ENCODE results near the gene SEC23B. TPM values are rescaled to one million over a fixed set of nuclear protein-coding genes. Genes with fewer than 3 reads are reported as not detected.

The SEC23B gene
- total and polyA plus RNA-seq, 2 experiments from 2014 or later: 27.2 to 66.6 TPM

GRCh38 chr20:18541741-18542140, 34.0 kb downstream of the SEC23B start:
- TF ChIP-seq JUNB (IDR thresholded peaks at IDR 0.05; ENCODE audit: unreplicated experiment) (no peak), ETS1 (IDR thresholded peaks at IDR 0.05) (no peak), CREB1 (CRISPR knock-in tag; IDR thresholded peaks at IDR 0.05; ENCODE audit: low read depth) (no peak), ZNF331 (CRISPR knock-in tag; IDR thresholded peaks at IDR 0.05; ENCODE audit: low read depth) (no peak), POLR2AphosphoS5 (IDR thresholded peaks at IDR 0.05; ENCODE audit: low read depth) (no peak)
- DNase-seq (ENCODE audit: low spot score) (no peak), ATAC-seq (no peak)
- Mint-ChIP-seq H3K36me3 (ENCODE audit: low read depth) (peaks cover 62% of the 10 kb centered on the region), H3K4me1 (no peaks in the 10 kb centered on the region), H3K9me3 (no peaks in the 10 kb centered on the region), H3K27me3 (ENCODE audit: insufficient read depth, low read depth, poor library complexity) (peaks cover 5% of the 10 kb centered on the region), H3K27ac (no peak overlapping the region), H3K4me3 (no peak overlapping the region)
- no peaks in the 10 kb centered on the region for H3F3A ChIP-seq (replicated peaks; ENCODE audit: low read depth)
- H3K79me2 ChIP-seq (replicated peaks; ENCODE audit: insufficient read depth): no peaks in the 10 kb centered on the region
- H3K27me3 ChIP-seq (ENCODE audit: insufficient read depth): no peaks in the 10 kb centered on the region
- no peak overlapping the region for H3K4me2 ChIP-seq
- H3K9me2 ChIP-seq (ENCODE audit: insufficient read depth): no peaks in the 10 kb centered on the region
- H4K20me1 ChIP-seq (replicated peaks; ENCODE audit: insufficient read depth): peaks cover 5% of the 10 kb centered on the region; the same call in 1 of the 2 replicates
- no peak overlapping the region for H2AFZ ChIP-seq
- H3K27ac ChIP-seq (ENCODE audit: low read depth): no peak overlapping the region
- no peak overlapping the region for H3K4me3 ChIP-seq
- H3K4me1 ChIP-seq (ENCODE audit: insufficient read depth): no peaks in the 10 kb centered on the region
- H3K36me3 ChIP-seq (ENCODE audit: insufficient read depth): peaks cover 19% of the 10 kb centered on the region

DNA sequence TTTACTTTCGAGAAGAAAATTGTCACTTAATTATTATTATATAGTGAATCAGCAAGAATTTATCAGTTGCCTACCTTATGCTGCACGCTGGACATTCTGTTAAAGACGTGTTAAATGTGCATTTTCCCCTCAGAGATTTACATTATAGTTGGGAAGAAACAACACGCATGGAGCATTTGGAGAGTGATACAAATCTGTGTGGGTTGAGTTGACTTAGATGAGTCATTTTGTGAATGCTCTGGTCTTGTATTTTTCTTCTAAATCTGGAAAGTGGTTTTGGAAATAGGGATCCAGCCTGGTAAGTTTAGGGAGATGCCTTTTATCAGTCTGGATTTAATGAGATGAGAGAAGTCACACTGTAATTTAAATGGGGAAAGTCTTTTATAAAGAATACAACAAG, 35.5 kb downstream of the SEC23B start:
- H3K36me3 Mint-ChIP-seq (ENCODE audit: low read depth): peaks cover 58% of the 10 kb centered on the region
- ATAC-seq: no peak
- no peak for TF ChIP-seq ZNF331 (CRISPR knock-in tag; IDR thresholded peaks at IDR 0.05; ENCODE audit: low read depth)
- no peak for TF ChIP-seq NANOG (IDR thresholded peaks at IDR 0.05; ENCODE audit: borderline replicate concordance)
- TF ChIP-seq EZH2 (IDR thresholded peaks at IDR 0.05; ENCODE audit: low read depth, unreplicated experiment): no peak
- TF ChIP-seq ZNF462 (CRISPR knock-in tag; IDR thresholded peaks at IDR 0.05): no peak
- TF ChIP-seq ETS1 (IDR thresholded peaks at IDR 0.05): no peak
- TF ChIP-seq, protein P1, sequence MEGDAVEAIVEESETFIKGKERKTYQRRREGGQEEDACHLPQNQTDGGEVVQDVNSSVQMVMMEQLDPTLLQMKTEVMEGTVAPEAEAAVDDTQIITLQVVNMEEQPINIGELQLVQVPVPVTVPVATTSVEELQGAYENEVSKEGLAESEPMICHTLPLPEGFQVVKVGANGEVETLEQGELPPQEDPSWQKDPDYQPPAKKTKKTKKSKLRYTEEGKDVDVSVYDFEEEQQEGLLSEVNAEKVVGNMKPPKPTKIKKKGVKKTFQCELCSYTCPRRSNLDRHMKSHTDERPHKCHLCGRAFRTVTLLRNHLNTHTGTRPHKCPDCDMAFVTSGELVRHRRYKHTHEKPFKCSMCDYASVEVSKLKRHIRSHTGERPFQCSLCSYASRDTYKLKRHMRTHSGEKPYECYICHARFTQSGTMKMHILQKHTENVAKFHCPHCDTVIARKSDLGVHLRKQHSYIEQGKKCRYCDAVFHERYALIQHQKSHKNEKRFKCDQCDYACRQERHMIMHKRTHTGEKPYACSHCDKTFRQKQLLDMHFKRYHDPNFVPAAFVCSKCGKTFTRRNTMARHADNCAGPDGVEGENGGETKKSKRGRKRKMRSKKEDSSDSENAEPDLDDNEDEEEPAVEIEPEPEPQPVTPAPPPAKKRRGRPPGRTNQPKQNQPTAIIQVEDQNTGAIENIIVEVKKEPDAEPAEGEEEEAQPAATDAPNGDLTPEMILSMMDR (conservative IDR thresholded peaks at IDR 0.05; ENCODE audit: low read depth in 2 of 2): no peak
- no peak for TF ChIP-seq EZH2phosphoT487 (IDR thresholded peaks at IDR 0.05; ENCODE audit: unreplicated experiment)
- no peak for TF ChIP-seq ZNF114 (CRISPR knock-in tag; IDR thresholded peaks at IDR 0.05)

More for the DNA sequence above, 35.5 kb downstream of the SEC23B start:
- Histone ChIP-seq H2AFZ (no peak overlapping the region), H3F3A (replicated peaks; ENCODE audit: low read depth) (no peaks in the 10 kb centered on the region), H3K4me2 (no peak overlapping the region), H3K36me3 (ENCODE audit: insufficient read depth) (peaks cover 20% of the 10 kb centered on the region; the same call in 1 of the 2 replicates), H4K20me1 (replicated peaks; ENCODE audit: insufficient read depth) (peaks cover 5% of the 10 kb centered on the region; the same call in 1 of the 2 replicates), H3K27ac (ENCODE audit: low read depth) (no peak overlapping the region), H3K4me3 (no peak overlapping the region), H3K27me3 (ENCODE audit: insufficient read depth) (no peaks in the 10 kb centered on the region), H3K79me2 (replicated peaks; ENCODE audit: insufficient read depth) (no peaks in the 10 kb centered on the region), H3K4me1 (ENCODE audit: insufficient read depth) (no peaks in the 10 kb centered on the region), H3K9me2 (ENCODE audit: insufficient read depth) (no peaks in the 10 kb centered on the region)
- Mint-ChIP-seq H3K9me3 (no peaks in the 10 kb centered on the region), H3K27me3 (ENCODE audit: insufficient read depth, low read depth, poor library complexity) (peaks cover 6% of the 10 kb centered on the region), H3K27ac (no peak overlapping the region), H3K4me3 (no peak overlapping the region), H3K4me1 (no peaks in the 10 kb centered on the region)
- DNase-seq (ENCODE audit: low spot score): no peak

All from GM23338 (cell line).